ENCODE data around the gene IL16.

- TF ChIP-seq CTCF (IDR thresholded peaks at IDR 0.05) (no peak), POLR2A (IDR thresholded peaks at IDR 0.05) (no peak)
These were observed 19.3 kb downstream of the IL16 start for GRCh38 chr15:81215983-81216382.
